Hepatocyte (in vitro differentiated cells): ENCODE results near the gene ZFHX2. TPM values are rescaled to one million over a fixed set of nuclear protein-coding genes. Genes with fewer than 3 reads are reported as not detected.

Experiments used
- DNase-seq: peaks from one replicate; pipeline ENCODE4 v3.0.0-alpha.2; 2016; ENCODE audit warnings: low spot score
- H2AFZ ChIP-seq: fragments of 200-600 bp; sonication (generic); 2 replicates; pipeline ENCODE4 v1.6.0; 2016; ENCODE audit warnings: antibody characterized with exemption, mild to moderate bottlenecking
- H3K27ac ChIP-seq: fragments of 200-600 bp; sonication (generic); 2 replicates; pipeline ENCODE4 v1.5.1; 2016; ENCODE audit warnings: mild to moderate bottlenecking
- H3K27me3 ChIP-seq: fragments of 200-600 bp; sonication (generic); 2 replicates; pipeline ENCODE4 v1.6.1; 2016
- H3K36me3 ChIP-seq: fragments of 200-600 bp; sonication (generic); replicated peaks from 2 replicates; pipeline ENCODE4 v1.5.1; 2016; ENCODE audit warnings: low read depth; ENCODE audit not compliant: insufficient read depth
- H3K4me1 ChIP-seq: fragments of 200-600 bp; sonication (generic); 2 replicates; pipeline ENCODE4 v1.5.1; 2016; ENCODE audit warnings: mild to moderate bottlenecking, moderate library complexity; ENCODE audit not compliant: insufficient read depth
- H3K4me2 ChIP-seq: fragments of 200-600 bp; sonication (generic); 2 replicates; pipeline ENCODE4 v1.6.0; 2016
- H3K4me3 ChIP-seq: fragments of 200-600 bp; sonication (generic); 2 replicates; pipeline ENCODE4 v1.5.1; 2016; ENCODE audit warnings: mild to moderate bottlenecking
- H3K79me2 ChIP-seq: fragments of 200-600 bp; sonication (generic); 2 replicates; pipeline ENCODE4 v1.6.0; 2017; ENCODE audit warnings: mild to moderate bottlenecking
- H3K9me2 ChIP-seq: fragments of 200-600 bp; sonication (generic); replicated peaks from 2 replicates; pipeline ENCODE4 v1.6.0; 2017; ENCODE audit warnings: mild to moderate bottlenecking; ENCODE audit not compliant: insufficient read depth
- H3K9me3 ChIP-seq: fragments of 200-600 bp; sonication (generic); 2 replicates; pipeline ENCODE4 v1.5.1; 2016; ENCODE audit warnings: low read depth, mild to moderate bottlenecking
- H4K20me1 ChIP-seq: fragments of 200-600 bp; sonication (generic); 2 replicates; pipeline ENCODE4 v1.6.0; 2016; ENCODE audit warnings: mild to moderate bottlenecking; ENCODE audit not compliant: insufficient read depth, poor library complexity, severe bottlenecking
- CTCF ChIP-seq: fragments of 200-600 bp; sonication (generic); IDR thresholded peaks from 2 replicates; pipeline ENCODE4 v1.5.1; 2016; ENCODE audit warnings: antibody characterized with exemption, mild to moderate bottlenecking; ENCODE audit not compliant: poor library complexity
- EZH2 ChIP-seq: fragments of 200-600 bp; sonication (generic); IDR thresholded peaks from 2 replicates; pipeline ENCODE4 v1.6.1; 2016; ENCODE audit warnings: antibody characterized with exemption, mild to moderate bottlenecking, borderline replicate concordance
- EZH2phosphoT487 ChIP-seq: fragments of 200-600 bp; sonication (generic); IDR thresholded peaks from one replicate; pipeline ENCODE4 v1.6.1; 2018; ENCODE audit warnings: antibody characterized with exemption, mild to moderate bottlenecking, low read depth, moderate library complexity; ENCODE audit not compliant: unreplicated experiment, severe bottlenecking
- WGBS: methylation state at CpG from one replicate; pipeline ENCODE4 v1.1.6; 2016; ENCODE audit warnings: low lambda C conversion rate; ENCODE audit errors: missing lambda C conversion rate; 5-methylcytosine and 5-hydroxymethylcytosine counted together
- polyA plus RNA-seq: library from polyadenylated mRNA; unstranded; fragments of >200 nt; fragmentation: Nextera tagmentation; extraction: Ambion mirVana; gene quantifications from 2 replicates; pipeline ENCODE4 v1.2.1, GENCODE V29; 2016
- total RNA-seq: library from RNA; depleted of rRNA; stranded (reverse); fragments of >200 nt; gene quantifications from 2 replicates; pipeline ENCODE4 v1.2.3, GENCODE V29; 2014

The ZFHX2 gene
- total and polyA plus RNA-seq, 2 experiments from 2014 or later, result 1.4 to 1.5 TPM

GRCh38 chr14:23481979-23482822, 69.4 kb downstream of the ZFHX2 start:
- TF ChIP-seq EZH2phosphoT487, result no peak
- no peak for TF ChIP-seq EZH2
- no peak for TF ChIP-seq CTCF
- no peak overlapping the region for H2AFZ ChIP-seq
- no peak overlapping the region for H3K4me3 ChIP-seq
- H3K36me3 ChIP-seq, result no peaks in the 10 kb centered on the region
- no peaks in the 10 kb centered on the region for H3K9me3 ChIP-seq
- H4K20me1 ChIP-seq, result no peaks in the 10 kb centered on the region
- H3K27me3 ChIP-seq, result no peaks in the 10 kb centered on the region
- H3K4me1 ChIP-seq, result peaks cover 5% of the 10 kb centered on the region
- H3K4me2 ChIP-seq, result no peak overlapping the region
- H3K79me2 ChIP-seq, result no peaks in the 10 kb centered on the region
- WGBS, result 71% methylated on average over 7 of the region's 7 CpGs
- no peak for DNase-seq
- no peaks in the 10 kb centered on the region for H3K9me2 ChIP-seq
- H3K27ac ChIP-seq, result no peak overlapping the region

- Histone ChIP-seq H3K4me2 (no peak overlapping the region), H3K36me3 (no peaks in the 10 kb centered on the region), H3K27ac (no peak overlapping the region), H3K4me3 (no peak overlapping the region), H3K9me3 (no peaks in the 10 kb centered on the region), H2AFZ (no peak overlapping the region), H3K79me2 (no peaks in the 10 kb centered on the region), H3K4me1 (peaks cover 5% of the 10 kb centered on the region), H3K27me3 (no peaks in the 10 kb centered on the region), H4K20me1 (no peaks in the 10 kb centered on the region), H3K9me2 (no peaks in the 10 kb centered on the region)
- no peak for TF ChIP-seq CTCF
- no peak for TF ChIP-seq EZH2phosphoT487
- no peak for TF ChIP-seq EZH2
- WGBS, result 75% methylated on average over 3 of the region's 3 CpGs
- DNase-seq, result peak; percentile 36
These were observed 70.1 kb downstream of the ZFHX2 start for GRCh38 chr14:23481362-23481970.

GRCh38 chr14:23478109-23478759, 73.3 kb downstream of the ZFHX2 start:
- no peaks in the 10 kb centered on the region for H3K27me3 ChIP-seq
- no peaks in the 10 kb centered on the region for H4K20me1 ChIP-seq
- WGBS, result 37% methylated on average over 5 of the region's 5 CpGs
- TF ChIP-seq EZH2 (no peak), CTCF (peak; percentile 78)
- no peaks in the 10 kb centered on the region for H3K36me3 ChIP-seq
- H2AFZ ChIP-seq, result no peak overlapping the region
- no peaks in the 10 kb centered on the region for H3K79me2 ChIP-seq
- no peak overlapping the region for H3K4me2 ChIP-seq
- no peak overlapping the region for H3K27ac ChIP-seq
- peak; percentile 79 for DNase-seq
- no peaks in the 10 kb centered on the region for H3K9me3 ChIP-seq
- H3K4me1 ChIP-seq, result peaks cover 5% of the 10 kb centered on the region
- H3K4me3 ChIP-seq, result no peak overlapping the region
- H3K9me2 ChIP-seq, result no peaks in the 10 kb centered on the region
